Upper lobe of left lung (tissue), 6 donors: ENCODE measurements around the gene CCDC192. TPM values are rescaled to one million over a fixed set of nuclear protein-coding genes. Genes with fewer than 3 reads are reported as not detected.

Source experiments
- ATAC-seq, 2 donors: fragments of 200-7000 bp; cut with Tn5 transposase; one replicate each; pipeline ENCODE4 v1.9.1; 2022; ENCODE audit warnings: mild to moderate bottlenecking in 2 of 2, moderate library complexity in 2 of 2; ENCODE audit not compliant: low FRiP score in 2 of 2
- DNase-seq, 2 donors: peaks; one replicate each; pipeline ENCODE4 v3.0.0-alpha.2; 2019 to 2020
- H3K27ac ChIP-seq, 4 donors: fragments of 200-600 bp; sonication (generic); one replicate each; pipeline ENCODE4 v1.5.1; 2016 to 2019
- H3K27me3 ChIP-seq, 4 donors: fragments of 200-600 bp; sonication (generic); one replicate each; pipeline ENCODE4 v1.5.1; 2017 to 2019
- H3K36me3 ChIP-seq, 4 donors: fragments of 200-600 bp; sonication (generic); one replicate each; pipeline ENCODE4 v1.5.1; 2016 to 2019
- H3K4me1 ChIP-seq, 4 donors: fragments of 200-600 bp; sonication (generic); one replicate each; pipeline ENCODE4 v1.5.1; 2018 to 2019
- H3K4me3 ChIP-seq, 4 donors: fragments of 200-600 bp; sonication (generic); one replicate each; pipeline ENCODE4 v1.5.1; 2017 to 2019; ENCODE audit warnings: mild to moderate bottlenecking in 2 of 4, moderate library complexity in 1 of 4
- H3K9me3 ChIP-seq, 4 donors: fragments of 200-600 bp; sonication (generic); one replicate each; pipeline ENCODE4 v1.5.1; 2018 to 2019
- EP300 ChIP-seq, 4 donors: sonication (generic); formaldehyde crosslinking; IDR thresholded peaks; one replicate each; pipeline ENCODE4 v1.5.1; 2017; ENCODE audit warnings: antibody characterized with exemption in 4 of 4, control low read depth in 2 of 4
- POLR2A ChIP-seq, 4 donors: fragments of 450-650 bp; IDR thresholded peaks; one replicate each; pipeline ENCODE4 v1.5.1; 2016 to 2017; ENCODE audit warnings: antibody characterized with exemption in 4 of 4, mild to moderate bottlenecking in 2 of 4
- POLR2AphosphoS5 ChIP-seq, 2 donors: sonication (generic); formaldehyde crosslinking; IDR thresholded peaks; one replicate each; pipeline ENCODE4 v1.5.1; 2017; ENCODE audit warnings: antibody characterized with exemption in 2 of 2
- WGBS, 2 donors: methylation state at CpG; one replicate each; pipeline ENCODE4 v1.1.5; 2017 to 2018; 5-methylcytosine and 5-hydroxymethylcytosine counted together
- total RNA-seq, 6 donors: library from RNA; depleted of rRNA in 4 of 6; stranded (reverse); fragments of >200 nt in 4 of 6; gene quantifications; one replicate each; pipeline versions ENCODE4 v1.1.0 to v1.2.1, GENCODE V29; 2016 to 2021
- TF ChIP-seq, protein P1 (sequence below), 6 experiments: fragments of 450-650 bp in 4 of 6; fragments of 200-600 bp in 2 of 6; sonication (generic) in 2 of 6; IDR thresholded peaks; one replicate each; pipeline ENCODE4 v1.5.1; 2016 to 2019; ENCODE audit warnings: antibody characterized with exemption in 6 of 6
- donor health status: DM: no; HTN: no; CAD: no; lungs with moderate emphysema.
- donor health status: DM: no; HTN: yes; CAD: no; lungs with severe emphysema.

Gene CCDC192
- total RNA-seq, 6 donors from 2014 or later, result 0.76 TPM; not detected in 5

DNA sequence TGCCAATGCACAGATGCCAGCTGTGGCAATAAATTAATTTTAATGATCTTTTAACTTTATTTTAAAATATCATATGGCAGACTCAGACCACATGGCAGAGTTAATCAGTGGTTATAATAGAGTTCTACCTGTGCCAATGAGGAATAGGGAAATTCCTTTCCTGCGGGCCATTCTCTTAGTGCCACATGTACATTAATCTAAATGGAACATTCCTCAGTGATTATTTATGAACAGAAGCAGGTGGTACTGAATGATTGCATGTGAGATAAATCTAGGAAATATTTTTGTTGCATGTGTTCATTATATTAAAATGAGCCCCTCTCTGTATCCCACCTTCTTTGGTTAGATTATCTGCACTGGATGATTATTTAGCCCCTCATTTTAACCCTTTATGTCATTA, 102.3 kb downstream of the CCDC192 start:
- Histone ChIP-seq H3K27ac (no peak overlapping the region), H3K36me3 (no peaks in the 10 kb centered on the region), H3K4me3 (no peak overlapping the region), H3K9me3 (no peaks in the 10 kb centered on the region), H3K27me3 (no peaks in the 10 kb centered on the region), H3K4me1 (peaks cover 0 to 6% (median 3%) of the 10 kb centered on the region in 4 donors)
- ATAC-seq (no peak), DNase-seq (no peak)
- no peak for TF ChIP-seq EP300 (IDR thresholded peaks at IDR 0.05)
- no peak for TF ChIP-seq POLR2A (IDR thresholded peaks at IDR 0.05)
- TF ChIP-seq, protein P1, sequence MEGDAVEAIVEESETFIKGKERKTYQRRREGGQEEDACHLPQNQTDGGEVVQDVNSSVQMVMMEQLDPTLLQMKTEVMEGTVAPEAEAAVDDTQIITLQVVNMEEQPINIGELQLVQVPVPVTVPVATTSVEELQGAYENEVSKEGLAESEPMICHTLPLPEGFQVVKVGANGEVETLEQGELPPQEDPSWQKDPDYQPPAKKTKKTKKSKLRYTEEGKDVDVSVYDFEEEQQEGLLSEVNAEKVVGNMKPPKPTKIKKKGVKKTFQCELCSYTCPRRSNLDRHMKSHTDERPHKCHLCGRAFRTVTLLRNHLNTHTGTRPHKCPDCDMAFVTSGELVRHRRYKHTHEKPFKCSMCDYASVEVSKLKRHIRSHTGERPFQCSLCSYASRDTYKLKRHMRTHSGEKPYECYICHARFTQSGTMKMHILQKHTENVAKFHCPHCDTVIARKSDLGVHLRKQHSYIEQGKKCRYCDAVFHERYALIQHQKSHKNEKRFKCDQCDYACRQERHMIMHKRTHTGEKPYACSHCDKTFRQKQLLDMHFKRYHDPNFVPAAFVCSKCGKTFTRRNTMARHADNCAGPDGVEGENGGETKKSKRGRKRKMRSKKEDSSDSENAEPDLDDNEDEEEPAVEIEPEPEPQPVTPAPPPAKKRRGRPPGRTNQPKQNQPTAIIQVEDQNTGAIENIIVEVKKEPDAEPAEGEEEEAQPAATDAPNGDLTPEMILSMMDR (IDR thresholded peaks at IDR 0.05), result no peak
- TF ChIP-seq POLR2AphosphoS5 (IDR thresholded peaks at IDR 0.05), result no peak
- WGBS, 2 donors, result 71 to 84% methylated on average over 1 of the region's 1 CpG

DNA sequence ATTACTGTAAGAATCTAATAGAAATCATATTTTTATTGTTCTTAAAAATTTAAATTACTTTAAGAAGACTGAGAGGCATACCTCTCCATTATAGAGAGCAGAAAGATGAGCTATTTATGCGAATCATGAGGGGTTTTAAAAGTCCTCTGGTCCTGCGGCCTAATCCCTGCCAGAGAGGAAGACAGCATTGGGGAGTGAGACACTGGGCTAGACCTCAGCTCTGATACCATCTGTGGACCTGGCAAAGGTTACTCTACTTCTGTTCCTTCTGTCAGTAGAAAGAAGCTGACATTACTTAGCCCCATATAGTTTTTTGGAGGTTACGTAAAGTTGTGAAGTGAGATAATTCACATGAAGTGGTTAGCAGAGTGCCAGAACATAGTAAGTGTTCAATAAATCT, 103.6 kb downstream of the CCDC192 start:
- DNase-seq (no peak), ATAC-seq (no peak)
- Histone ChIP-seq H3K36me3 (no peaks in the 10 kb centered on the region), H3K4me1 (peaks cover 0 to 6% (median 3%) of the 10 kb centered on the region in 4 donors), H3K9me3 (no peaks in the 10 kb centered on the region), H3K27ac (no peak overlapping the region), H3K27me3 (no peaks in the 10 kb centered on the region), H3K4me3 (no peak overlapping the region)
- TF ChIP-seq, protein P1 (IDR thresholded peaks at IDR 0.05), result no peak
- no peak for TF ChIP-seq EP300 (IDR thresholded peaks at IDR 0.05)
- no peak for TF ChIP-seq POLR2AphosphoS5 (IDR thresholded peaks at IDR 0.05)
- TF ChIP-seq POLR2A (IDR thresholded peaks at IDR 0.05), result no peak
- WGBS, 2 donors, result 96 to 97% methylated on average over 3 of the region's 3 CpGs

DNA sequence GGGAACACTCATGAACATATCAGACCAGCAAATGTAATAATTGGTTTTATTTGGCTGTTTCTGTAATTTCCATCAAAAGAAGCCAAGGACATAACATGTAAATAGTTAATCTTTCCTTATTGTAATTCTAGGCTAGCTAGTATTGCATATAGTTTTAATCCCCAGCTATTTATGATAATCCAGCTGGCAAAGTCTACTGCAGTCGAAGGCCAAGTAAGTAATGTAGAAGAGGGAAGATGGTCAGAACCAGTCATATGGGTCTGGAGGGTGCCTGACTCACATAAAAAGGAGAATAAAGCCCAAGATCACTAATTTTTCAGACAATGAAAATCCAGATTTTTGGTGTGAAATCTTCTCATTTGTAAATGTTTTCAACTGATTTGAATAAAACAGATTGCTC, 106.3 kb downstream of the CCDC192 start:
- no peaks in the 10 kb centered on the region for H3K4me1 ChIP-seq
- H3K9me3 ChIP-seq, result no peaks in the 10 kb centered on the region
- H3K27me3 ChIP-seq, result no peaks in the 10 kb centered on the region
- TF ChIP-seq POLR2AphosphoS5 (IDR thresholded peaks at IDR 0.05) (no peak), POLR2A (IDR thresholded peaks at IDR 0.05) (no peak), EP300 (IDR thresholded peaks at IDR 0.05) (no peak)
- TF ChIP-seq, protein P1 (IDR thresholded peaks at IDR 0.05), result no peak
- ATAC-seq (no peak), DNase-seq (no peak)
- H3K36me3 ChIP-seq, result no peaks in the 10 kb centered on the region
- no peak overlapping the region for H3K27ac ChIP-seq
- no peak overlapping the region for H3K4me3 ChIP-seq
- 84 to 88% methylated on average over 1 of the region's 1 CpG for WGBS, 2 donors

DNA sequence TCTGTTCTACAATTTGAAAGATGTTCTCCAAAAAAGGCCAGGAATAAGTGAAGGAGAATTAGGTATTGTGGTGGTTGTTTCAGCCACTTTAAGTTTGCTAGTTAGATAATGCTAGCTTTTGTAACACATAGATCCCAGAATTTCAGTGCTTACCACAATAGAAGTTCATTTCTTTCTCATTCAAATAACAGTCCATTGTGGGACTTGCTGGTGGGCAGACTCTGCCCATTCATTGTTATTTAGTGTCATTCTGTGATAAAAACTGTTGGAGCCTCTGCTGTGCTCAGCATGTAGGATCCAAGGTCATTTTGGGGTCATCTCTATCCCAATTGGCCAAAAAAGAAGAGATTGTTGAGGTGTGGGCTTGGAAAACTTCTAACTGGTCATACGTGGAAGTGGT, 106.8 kb downstream of the CCDC192 start:
- Histone ChIP-seq H3K27ac (no peak overlapping the region), H3K4me1 (no peaks in the 10 kb centered on the region), H3K4me3 (no peak overlapping the region), H3K27me3 (no peaks in the 10 kb centered on the region), H3K9me3 (no peaks in the 10 kb centered on the region), H3K36me3 (no peaks in the 10 kb centered on the region)
- ATAC-seq, result no peak
- DNase-seq, result no peak
- WGBS, 2 donors, result 80 to 81% methylated on average over 1 of the region's 1 CpG
- TF ChIP-seq EP300 (IDR thresholded peaks at IDR 0.05), result no peak
- TF ChIP-seq, protein P1 (IDR thresholded peaks at IDR 0.05), result no peak
- TF ChIP-seq POLR2AphosphoS5 (IDR thresholded peaks at IDR 0.05), result no peak
- TF ChIP-seq POLR2A (IDR thresholded peaks at IDR 0.05), result no peak

DNA sequence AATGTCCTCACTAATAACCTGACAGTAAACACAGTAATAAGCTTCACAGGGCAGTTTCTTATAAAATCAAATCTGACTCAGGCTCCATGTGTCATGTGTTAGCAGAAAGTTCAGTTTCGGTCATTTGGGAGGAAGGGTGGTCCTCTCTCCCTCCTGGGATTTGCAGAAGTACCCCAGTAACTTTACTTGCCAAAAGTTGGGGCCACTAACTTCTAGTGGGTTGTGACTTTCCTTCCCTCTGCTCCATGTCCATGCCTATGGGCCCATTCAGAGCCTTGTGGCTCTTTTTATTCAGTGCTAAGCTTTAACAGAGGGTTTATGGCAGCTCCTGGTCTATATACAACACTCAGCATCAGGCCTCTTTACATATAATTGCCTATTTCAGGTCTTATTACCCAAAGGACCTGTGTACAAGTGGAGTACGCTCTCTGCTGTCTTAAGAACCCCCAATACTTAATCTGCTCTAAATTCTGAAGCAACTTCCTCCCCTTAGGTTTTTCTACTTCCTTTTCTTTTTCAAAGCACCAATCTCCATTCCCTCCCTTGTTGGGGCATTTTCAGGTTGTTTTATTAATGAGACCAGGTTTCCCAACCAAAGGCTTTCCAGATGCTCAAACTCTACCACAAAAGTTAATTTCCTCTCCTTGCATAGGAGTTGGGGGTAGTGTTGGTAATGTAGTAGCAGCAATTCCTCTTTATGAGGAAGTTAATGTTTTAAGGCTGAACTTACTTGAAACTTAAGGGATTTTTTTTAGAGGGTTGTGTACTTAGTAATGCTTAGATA, 107.7 kb downstream of the CCDC192 start:
- 73 to 81% methylated on average over 2 of the region's 2 CpGs for WGBS, 2 donors
- TF ChIP-seq POLR2A (IDR thresholded peaks at IDR 0.05) (no peak), EP300 (IDR thresholded peaks at IDR 0.05) (no peak), POLR2AphosphoS5 (IDR thresholded peaks at IDR 0.05) (no peak)
- TF ChIP-seq, protein P1 (IDR thresholded peaks at IDR 0.05), result no peak
- no peak for ATAC-seq
- Histone ChIP-seq H3K4me1 (no peaks in the 10 kb centered on the region), H3K27ac (no peak overlapping the region), H3K4me3 (no peak overlapping the region), H3K36me3 (no peaks in the 10 kb centered on the region), H3K9me3 (no peaks in the 10 kb centered on the region), H3K27me3 (no peaks in the 10 kb centered on the region)
- no peak for DNase-seq
